ENCODE measurements around the gene GOSR2. TPM values are rescaled to one million over a fixed set of nuclear protein-coding genes. Genes with fewer than 3 reads are reported as not detected.
A peak's percentile ranks its signal among the peaks of the same experiment; 100 is the strongest.

The GOSR2 gene
- total and polyA plus RNA-seq, 9 of the 15 experiments (the other 6 are each of a cell fraction or from before 2014, with no cell fraction given) = 32.7 to 96.3 (median 48.9) TPM

DNA sequence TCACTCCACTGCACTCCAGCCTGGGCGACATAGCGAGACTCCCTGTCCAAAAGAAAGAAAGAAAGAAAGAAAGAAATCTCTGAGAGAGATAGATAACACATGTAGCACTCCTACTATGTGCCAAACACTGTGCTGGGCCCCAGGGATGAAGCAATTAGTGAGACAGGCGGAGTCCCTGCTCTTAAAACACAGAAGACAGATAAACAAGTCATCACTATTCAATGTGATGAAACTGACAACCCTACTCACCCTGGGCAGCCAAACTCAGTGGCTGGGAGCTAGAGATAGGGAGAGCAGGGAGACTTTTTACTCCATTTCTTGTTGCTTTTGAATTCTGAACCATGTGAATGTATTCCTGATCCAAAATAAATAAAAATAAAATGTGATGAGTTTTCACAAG is 35.2 kb upstream of the GOSR2 start (continued):
- TF ChIP-seq, protein P1, sequence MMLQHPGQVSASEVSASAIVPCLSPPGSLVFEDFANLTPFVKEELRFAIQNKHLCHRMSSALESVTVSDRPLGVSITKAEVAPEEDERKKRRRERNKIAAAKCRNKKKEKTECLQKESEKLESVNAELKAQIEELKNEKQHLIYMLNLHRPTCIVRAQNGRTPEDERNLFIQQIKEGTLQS (IDR thresholded peaks at IDR 0.05) = 0 out of 2 replicates have a peak, but pooled peaks have one; percentile 32
- TF ChIP-seq, protein P1 (CRISPR knock-in tag; conservative IDR thresholded peaks at IDR 0.05) = no peak
- TF ChIP-seq NFYB (IDR thresholded peaks at IDR 0.05; ENCODE audit: extremely low read depth, insufficient read length) = no peak
- peak; percentile 65 for TF ChIP-seq DPF2 (IDR thresholded peaks at IDR 0.05)
- no peak for TF ChIP-seq HNRNPK (IDR thresholded peaks at IDR 0.05; ENCODE audit: low read depth, low read length, poor library complexity, severe bottlenecking)
- TF ChIP-seq GATA2 (CRISPR knock-in tag; IDR thresholded peaks at IDR 0.05) = peak; percentile 70
- peak; percentile 10; the same call in 1 of the 2 replicates for TF ChIP-seq MTA2 (IDR thresholded peaks at IDR 0.05; ENCODE audit: low read depth)
- peak; percentile 79 for TF ChIP-seq CBFA2T3 (IDR thresholded peaks at IDR 0.05)
- peak; percentile 36; the same call in 1 of the 2 replicates for TF ChIP-seq PKNOX1 (IDR thresholded peaks at IDR 0.05)
- TF ChIP-seq CBFA2T2 (conservative IDR thresholded peaks at IDR 0.05) = peak; percentile 60
- no peak for TF ChIP-seq DDX20 (tag; IDR thresholded peaks at IDR 0.05; ENCODE audit: low read depth)
- TF ChIP-seq POLR2AphosphoS5 (IDR thresholded peaks at IDR 0.05; ENCODE audit: control insufficient read depth, insufficient read depth, low read depth, low read length) = peak; percentile 18; the same call in 1 of the 2 replicates
